ENCODE measurements around the gene CPNE7. TPM values are rescaled to one million over a fixed set of nuclear protein-coding genes. Genes with fewer than 3 reads are reported as not detected.

Gene CPNE7
- total and polyA plus RNA-seq, 2 of the 8 experiments (the other 6 are each of a cell fraction or from before 2014, with no cell fraction given), result 10.0 to 23.7 TPM

DNA sequence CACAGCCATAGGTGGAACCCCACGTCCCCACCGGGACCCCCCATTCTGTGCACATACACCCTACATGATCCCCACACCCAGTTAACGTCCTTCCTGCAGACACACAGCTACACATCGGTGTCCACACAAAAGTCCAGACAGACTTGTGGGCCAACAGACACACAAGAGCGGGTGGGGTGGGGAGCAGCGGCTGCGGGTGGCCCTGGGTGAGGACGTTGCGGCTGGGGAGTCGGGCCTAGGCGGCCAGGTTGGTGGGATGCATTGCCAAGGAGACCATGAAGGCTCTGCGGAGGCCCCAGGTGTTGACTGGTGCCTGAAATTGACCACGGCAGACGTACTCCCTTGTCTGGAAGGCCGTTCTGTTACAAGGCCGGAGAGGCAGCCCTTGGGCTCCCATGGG, 29.2 kb downstream of the CPNE7 start:
- DNase-seq (ENCODE audit: low read depth in 1 of 2, low spot score in 2 of 2), result no peak
- no peaks in the 10 kb centered on the region for H3K79me1 ChIP-seq (ENCODE audit: low read depth, low read length)
- peaks cover 0 to 6% of the 10 kb centered on the region in 2 experiments for H4K20me1 ChIP-seq (replicated peaks in 1 of 2; ENCODE audit: control insufficient read depth in 1 of 2, insufficient read depth in 2 of 2, low read length in 2 of 2)
- H3K23ac ChIP-seq (ENCODE audit: insufficient read length), result no peak overlapping the region
- POLR2A ChIA-PET (ENCODE audit: partially characterized antibody), result no interaction called here
- no peak overlapping the region for H3K27ac ChIP-seq (ENCODE audit: low read depth, low read length)
- no peaks in the 10 kb centered on the region; a peak in 1 of 7 replicates for H3K27me3 ChIP-seq (replicated peaks in 1 of 4; ENCODE audit: control insufficient read depth in 3 of 4, extremely low read depth in 1 of 4, insufficient read depth in 3 of 4, low read length in 3 of 4)
- H2AFZ ChIP-seq (ENCODE audit: low read length), result no peak overlapping the region
- no peak overlapping the region for H3K4ac ChIP-seq (replicated peaks; ENCODE audit: insufficient read length, low read depth, low read length)
- CTCF ChIA-PET (ENCODE audit: partially characterized antibody), result interaction anchor here (1.3 kb wide), 1 partner anchor 37 kb away, joined by 3 read pairs; no protein-coding TSS in a partner anchor
- H3K4me2 ChIP-seq (ENCODE audit: insufficient read depth in 1 of 2, low read depth in 2 of 2, low read length in 2 of 2), result no peak overlapping the region
- peaks cover 0 to 11% (median 9%) of the 10 kb centered on the region in 4 experiments; a peak in 5 of 7 replicates for H3K4me1 ChIP-seq (replicated peaks in 1 of 4; ENCODE audit: control insufficient read depth in 3 of 4, insufficient read depth in 4 of 4, low read length in 3 of 4)
- H3K18ac ChIP-seq (ENCODE audit: extremely low read depth, low read length), result no peak overlapping the region
- H2BK120ac ChIP-seq (replicated peaks; ENCODE audit: low read depth, low read length), result no peak overlapping the region
- H3K4me3 ChIP-seq (ENCODE audit: extremely low read depth in 1 of 4, insufficient read depth in 2 of 4, low read depth in 3 of 4, low read length in 4 of 4), result no peak overlapping the region
- no peak overlapping the region for H2BK15ac ChIP-seq (ENCODE audit: low read length)
- H3K79me2 ChIP-seq (ENCODE audit: control insufficient read depth in 1 of 2, insufficient read depth in 2 of 2, low read length in 2 of 2), result no peaks in the 10 kb centered on the region
- no peak overlapping the region for H2AK5ac ChIP-seq (ENCODE audit: low read depth, low read length)
- no peak overlapping the region for H2BK20ac ChIP-seq (ENCODE audit: low read length)
- no peak overlapping the region for H4K5ac ChIP-seq (ENCODE audit: insufficient read length, low read depth, low read length)
- H3K14ac ChIP-seq (ENCODE audit: insufficient read length), result no peak overlapping the region
- FAIRE-seq, result no peak
- no peak overlapping the region for H3K9ac ChIP-seq (replicated peaks in 1 of 4; ENCODE audit: extremely low read depth in 1 of 4, low read depth in 3 of 4, low read length in 3 of 4)
- no peak overlapping the region for H2BK12ac ChIP-seq (ENCODE audit: low read depth, low read length)
- WGBS, 2 experiments (ENCODE audit: extremely low coverage in 1 of 2, insufficient coverage in 1 of 2, insufficient read length in 1 of 2, insufficient replicate concordance in 2 of 2, low coverage in 1 of 2, low lambda C conversion rate in 2 of 2, missing lambda C conversion rate in 1 of 2), result 90% methylated on average over 10 of the region's 16 CpGs; no CpG with 5 or more reads in 1 of the 2 experiments
- no peak overlapping the region for H2BK5ac ChIP-seq (ENCODE audit: low read depth, low read length)
- H3K9me3 ChIP-seq (ENCODE audit: insufficient read depth in 2 of 2, low read depth in 1 of 2, low read length in 1 of 2), result no peaks in the 10 kb centered on the region
- no peak overlapping the region for H4K91ac ChIP-seq (replicated peaks; ENCODE audit: insufficient read length, low read length)
- no peaks in the 10 kb centered on the region for H3K36me3 ChIP-seq (ENCODE audit: control insufficient read depth in 2 of 4, insufficient read depth in 4 of 4, low read length in 3 of 4)
- H4K8ac ChIP-seq (ENCODE audit: extremely low read depth, insufficient read depth, low read length), result no peak overlapping the region; the same call in 1 of the 2 replicates
- peaks cover 2% of the 10 kb centered on the region for H3K23me2 ChIP-seq (ENCODE audit: low read depth, low read length)
- no peak overlapping the region for H3K56ac ChIP-seq (replicated peaks; ENCODE audit: insufficient read length, low read depth, low read length)
- TF ChIP-seq POLR2AphosphoS5 (IDR thresholded peaks at IDR 0.05; ENCODE audit: low read depth, low read length), result no peak
- no peak for TF ChIP-seq CREB1 (IDR thresholded peaks at IDR 0.05)
- TF ChIP-seq BRCA1 (IDR thresholded peaks at IDR 0.05; ENCODE audit: low read depth, low read length), result no peak
- no peak for TF ChIP-seq RBBP5 (IDR thresholded peaks at IDR 0.05; ENCODE audit: borderline replicate concordance, low read depth, low read length)
- TF ChIP-seq CHD2 (IDR thresholded peaks at IDR 0.05; ENCODE audit: low read length), result no peak
- TF ChIP-seq PHF8 (conservative IDR thresholded peaks at IDR 0.05; ENCODE audit: low read depth, low read length), result no peak
- TF ChIP-seq JUN (IDR thresholded peaks at IDR 0.05; ENCODE audit: low read depth, low read length), result no peak
- TF ChIP-seq SAP30 (IDR thresholded peaks at IDR 0.05; ENCODE audit: insufficient read depth, insufficient replicate concordance, low read length), result no peak
- no peak for TF ChIP-seq BCL11A (IDR thresholded peaks at IDR 0.05; ENCODE audit: low read depth in 2 of 2, low read length in 2 of 2)
- TF ChIP-seq MAFK (IDR thresholded peaks at IDR 0.05; ENCODE audit: low read depth, low read length), result no peak
- TF ChIP-seq HDAC6 (IDR thresholded peaks at IDR 0.05; ENCODE audit: low read depth, low read length), result no peak
- TF ChIP-seq KDM4A (IDR thresholded peaks at IDR 0.05; ENCODE audit: low read depth, low read length, severe bottlenecking), result no peak
- TF ChIP-seq FOSL1 (IDR thresholded peaks at IDR 0.05; ENCODE audit: insufficient read depth, low read depth, low read length), result no peak
- no peak for TF ChIP-seq TEAD4 (IDR thresholded peaks at IDR 0.05; ENCODE audit: low read depth, low read length)
- TF ChIP-seq EZH2 (IDR thresholded peaks at IDR 0.05; ENCODE audit: low read depth, low read length, severe bottlenecking), result no peak

All from H1 (cell line).